Mucosa of descending colon (tissue), 3 donors: Measurements from ENCODE around the gene KIF20B. TPM values are rescaled to one million over a fixed set of nuclear protein-coding genes. Genes with fewer than 3 reads are reported as not detected.

Experiments used
- ATAC-seq: fragments of 200-7000 bp; cut with Tn5 transposase; one replicate; pipeline ENCODE4 v1.9.1; 2020; ENCODE audit warnings: mild to moderate bottlenecking, moderate library complexity
- DNase-seq, 3 donors: peaks; one replicate each; pipeline ENCODE4 v3.0.0-alpha.2; 2020
- H3K36me3 ChIP-seq: fragments of 200-600 bp; one replicate; pipeline ENCODE4 v1.8.0; 2021; ENCODE audit warnings: low read depth, mild to moderate bottlenecking
- H3K4me1 ChIP-seq: fragments of 200-600 bp; one replicate; pipeline ENCODE4 v1.8.0; 2021; ENCODE audit warnings: low read depth, mild to moderate bottlenecking
- H3K4me3 ChIP-seq: fragments of 200-600 bp; one replicate; pipeline ENCODE4 v1.8.0; 2021; ENCODE audit warnings: mild to moderate bottlenecking
- H3K9me3 ChIP-seq: fragments of 200-600 bp; one replicate; pipeline ENCODE4 v1.8.0; 2021; ENCODE audit warnings: mild to moderate bottlenecking
- CTCF ChIP-seq: fragments of 200-600 bp; IDR thresholded peaks from one replicate; pipeline ENCODE4 v1.8.0; 2022; ENCODE audit warnings: antibody characterized with exemption, mild to moderate bottlenecking
- intact Hi-C, 2 donors: fragments of 100-400 bp; cut with DNase I in 1 of 2; cut with micrococcal nuclease in 1 of 2; formaldehyde crosslinking; loops; one replicate each; pipeline versions ENCODE4 v1.11.0 to v1.11.1; 2022; cut with DNase I, micrococcal nuclease
- total RNA-seq, 3 donors: library from RNA; stranded (reverse); fragmentation: NEBNext Ultra II Directional in 2 of 3; extraction: Animal tissue kit (Norgen Biotek cat#: 25700) in 2 of 3; gene quantifications; one replicate each; pipeline versions ENCODE4 v1.2.1 to v1.2.4, GENCODE V29; 2021 to 2023
- donor health status: DM: no; HTN: no; CAD: no; lungs with moderate emphysema.
- donor health status: DM: no; HTN: no; CAD: no.
- donor health status: DM: no; HTN: yes; CAD: no.

KIF20B gene
- total RNA-seq, 3 donors from 2014 or later: 6.0 to 16.8 (median 7.5) TPM

GRCh38 chr10:89669985-89670384 lies 31.4 kb upstream of the KIF20B start:
- H3K36me3 ChIP-seq: no peaks in the 10 kb centered on the region
- H3K4me1 ChIP-seq: peaks cover 5% of the 10 kb centered on the region
- no peak for DNase-seq
- no peak for TF ChIP-seq CTCF
- no peak overlapping the region for H3K4me3 ChIP-seq
- no peak for ATAC-seq
- no peaks in the 10 kb centered on the region for H3K9me3 ChIP-seq
- intact Hi-C loops: no loop called here

GRCh38 chr10:89670926-89671325 lies 30.5 kb upstream of the KIF20B start:
- no peak overlapping the region for H3K4me3 ChIP-seq
- H3K4me1 ChIP-seq: peaks cover 5% of the 10 kb centered on the region
- intact Hi-C loops: no loop called here
- H3K9me3 ChIP-seq: no peaks in the 10 kb centered on the region
- ATAC-seq (no peak), DNase-seq (no peak)
- no peak for TF ChIP-seq CTCF
- H3K36me3 ChIP-seq: no peaks in the 10 kb centered on the region

- ATAC-seq: no peak
- intact Hi-C loops: no loop called here
- H3K4me3 ChIP-seq: no peak overlapping the region
- no peaks in the 10 kb centered on the region for H3K36me3 ChIP-seq
- H3K9me3 ChIP-seq: no peaks in the 10 kb centered on the region
- TF ChIP-seq CTCF: no peak
- DNase-seq: no peak
- H3K4me1 ChIP-seq: no peaks in the 10 kb centered on the region
Measured at GRCh38 chr10:89677341-89677740, 24.0 kb upstream of the KIF20B start.

GRCh38 chr10:89679986-89680385 lies 21.4 kb upstream of the KIF20B start:
- no peak overlapping the region for H3K4me3 ChIP-seq
- no peaks in the 10 kb centered on the region for H3K4me1 ChIP-seq
- intact Hi-C loops: no loop called here
- ATAC-seq (no peak), DNase-seq (no peak)
- no peak for TF ChIP-seq CTCF
- H3K9me3 ChIP-seq: no peaks in the 10 kb centered on the region
- no peaks in the 10 kb centered on the region for H3K36me3 ChIP-seq

GRCh38 chr10:89683883-89684282 lies 17.5 kb upstream of the KIF20B start:
- no peak for TF ChIP-seq CTCF
- ATAC-seq: no peak

GRCh38 chr10:89684604-89685003 lies 16.8 kb upstream of the KIF20B start:
- DNase-seq (no peak), ATAC-seq (no peak)
- Histone ChIP-seq H3K4me1 (no peaks in the 10 kb centered on the region), H3K9me3 (no peaks in the 10 kb centered on the region), H3K36me3 (no peaks in the 10 kb centered on the region), H3K4me3 (no peak overlapping the region)
- intact Hi-C loops: no loop called here
- no peak for TF ChIP-seq CTCF

More at GRCh38 chr10:89683883-89684282, 17.5 kb upstream of the KIF20B start:
- Histone ChIP-seq H3K36me3 (no peaks in the 10 kb centered on the region), H3K4me3 (no peak overlapping the region), H3K9me3 (no peaks in the 10 kb centered on the region), H3K4me1 (no peaks in the 10 kb centered on the region)
- no peak for DNase-seq
- intact Hi-C loops: no loop called here
